ENCODE results near the gene DRICH1.

DRICH1 gene

DNA sequence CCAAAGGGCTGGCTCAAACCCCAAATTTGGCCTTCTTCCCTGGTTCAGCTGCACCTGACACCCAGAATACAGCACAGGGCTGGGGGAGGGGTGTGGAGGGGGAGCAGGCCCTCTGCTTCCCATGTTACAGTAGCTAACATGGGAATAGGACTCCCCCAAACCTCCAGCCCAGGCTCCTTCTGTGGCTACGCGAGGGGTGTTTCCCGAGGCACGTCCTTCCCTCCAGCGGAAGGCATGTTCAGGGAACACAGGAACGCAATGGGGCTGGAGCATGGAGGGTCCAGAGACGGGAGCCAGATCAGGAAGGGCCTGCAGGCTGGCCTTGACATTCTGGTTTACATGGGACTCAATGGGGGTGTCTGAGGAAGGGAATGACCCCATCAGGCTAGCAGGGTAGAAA is 40.3 kb downstream of the DRICH1 start:
- H2AFZ ChIP-seq (ENCODE audit: low read depth): no peak overlapping the region
- no peaks in the 10 kb centered on the region for H4K20me1 ChIP-seq (ENCODE audit: insufficient read depth)
- TF ChIP-seq, protein P1, sequence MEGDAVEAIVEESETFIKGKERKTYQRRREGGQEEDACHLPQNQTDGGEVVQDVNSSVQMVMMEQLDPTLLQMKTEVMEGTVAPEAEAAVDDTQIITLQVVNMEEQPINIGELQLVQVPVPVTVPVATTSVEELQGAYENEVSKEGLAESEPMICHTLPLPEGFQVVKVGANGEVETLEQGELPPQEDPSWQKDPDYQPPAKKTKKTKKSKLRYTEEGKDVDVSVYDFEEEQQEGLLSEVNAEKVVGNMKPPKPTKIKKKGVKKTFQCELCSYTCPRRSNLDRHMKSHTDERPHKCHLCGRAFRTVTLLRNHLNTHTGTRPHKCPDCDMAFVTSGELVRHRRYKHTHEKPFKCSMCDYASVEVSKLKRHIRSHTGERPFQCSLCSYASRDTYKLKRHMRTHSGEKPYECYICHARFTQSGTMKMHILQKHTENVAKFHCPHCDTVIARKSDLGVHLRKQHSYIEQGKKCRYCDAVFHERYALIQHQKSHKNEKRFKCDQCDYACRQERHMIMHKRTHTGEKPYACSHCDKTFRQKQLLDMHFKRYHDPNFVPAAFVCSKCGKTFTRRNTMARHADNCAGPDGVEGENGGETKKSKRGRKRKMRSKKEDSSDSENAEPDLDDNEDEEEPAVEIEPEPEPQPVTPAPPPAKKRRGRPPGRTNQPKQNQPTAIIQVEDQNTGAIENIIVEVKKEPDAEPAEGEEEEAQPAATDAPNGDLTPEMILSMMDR (conservative IDR thresholded peaks at IDR 0.05; ENCODE audit: low read depth, low read length): no peak
- H3K27ac ChIP-seq: no peak overlapping the region
- H3K27me3 ChIP-seq (ENCODE audit: insufficient read depth, low read depth): no peaks in the 10 kb centered on the region
- no peak overlapping the region for H3K4me2 ChIP-seq
- no peak overlapping the region for H3K4me3 ChIP-seq (IDR thresholded peaks at IDR 0.05; ENCODE audit: insufficient read depth, low read depth, low read length)
- H3K9ac ChIP-seq: no peak overlapping the region
- no peaks in the 10 kb centered on the region for H3K79me2 ChIP-seq (ENCODE audit: insufficient read depth, low read depth)
- H3K36me3 ChIP-seq (ENCODE audit: insufficient read depth): no peaks in the 10 kb centered on the region
- no peaks in the 10 kb centered on the region for H3K4me1 ChIP-seq (ENCODE audit: low read depth, poor library complexity, severe bottlenecking)

DNA sequence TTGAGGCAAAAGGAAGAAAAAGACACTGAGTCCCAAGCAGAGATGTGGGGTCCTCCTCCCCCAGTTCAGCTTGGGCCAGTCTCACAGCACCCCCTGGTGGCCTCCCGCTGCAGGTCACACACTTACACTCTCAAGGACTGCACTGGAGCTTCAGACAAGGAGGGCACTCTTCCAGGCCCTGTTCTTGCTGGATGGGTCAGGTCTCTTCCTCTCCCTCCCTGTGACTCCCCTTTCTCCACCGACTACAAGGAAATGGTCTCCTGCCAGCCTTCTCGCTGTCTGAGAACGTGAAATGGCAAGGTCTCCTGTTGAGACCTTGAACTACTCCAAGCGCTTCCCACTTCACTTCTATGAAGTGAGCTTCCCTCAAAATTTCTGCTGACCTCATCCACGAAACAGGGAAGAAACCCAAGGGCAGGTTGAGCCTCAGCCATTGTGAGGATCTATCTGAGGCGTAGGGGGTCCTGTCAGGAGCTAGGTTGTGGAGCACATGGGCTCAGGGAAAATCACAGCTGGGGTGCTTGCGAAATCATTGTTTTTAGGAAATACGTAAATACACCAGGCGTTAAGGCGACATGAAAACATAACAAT is 40.8 kb downstream of the DRICH1 start:
- H3K9ac ChIP-seq: no peak overlapping the region

GRCh38 chr22:23583836-23584235 is 48.3 kb downstream of the DRICH1 start:
- H3K27ac ChIP-seq: no peak overlapping the region
- H3K79me2 ChIP-seq (ENCODE audit: insufficient read depth, low read depth): no peaks in the 10 kb centered on the region
- H3K27me3 ChIP-seq (ENCODE audit: insufficient read depth, low read depth): no peaks in the 10 kb centered on the region
- no peak overlapping the region for H3K4me2 ChIP-seq
- no peaks in the 10 kb centered on the region for H3K4me1 ChIP-seq (ENCODE audit: low read depth, poor library complexity, severe bottlenecking)
- no peak overlapping the region for H3K9ac ChIP-seq
- no peak overlapping the region for H2AFZ ChIP-seq (ENCODE audit: low read depth)
- H4K20me1 ChIP-seq (ENCODE audit: insufficient read depth): no peaks in the 10 kb centered on the region
- TF ChIP-seq, protein P1 (conservative IDR thresholded peaks at IDR 0.05; ENCODE audit: low read depth, low read length): no peak
- H3K4me3 ChIP-seq (IDR thresholded peaks at IDR 0.05; ENCODE audit: insufficient read depth, low read depth, low read length): no peak overlapping the region
- H3K36me3 ChIP-seq (ENCODE audit: insufficient read depth): no peaks in the 10 kb centered on the region

More for the DNA sequence above, 40.8 kb downstream of the DRICH1 start:
- H3K4me2 ChIP-seq: no peak overlapping the region
- no peak overlapping the region for H2AFZ ChIP-seq (ENCODE audit: low read depth)
- no peak overlapping the region for H3K4me3 ChIP-seq (IDR thresholded peaks at IDR 0.05; ENCODE audit: insufficient read depth, low read depth, low read length)
- TF ChIP-seq, protein P1 (conservative IDR thresholded peaks at IDR 0.05; ENCODE audit: low read depth, low read length): peak; percentile 88
- no peaks in the 10 kb centered on the region for H3K27me3 ChIP-seq (ENCODE audit: insufficient read depth, low read depth)
- no peaks in the 10 kb centered on the region for H3K79me2 ChIP-seq (ENCODE audit: insufficient read depth, low read depth)
- no peaks in the 10 kb centered on the region for H3K36me3 ChIP-seq (ENCODE audit: insufficient read depth)
- no peak overlapping the region for H3K27ac ChIP-seq
- no peaks in the 10 kb centered on the region for H3K4me1 ChIP-seq (ENCODE audit: low read depth, poor library complexity, severe bottlenecking)
- H4K20me1 ChIP-seq (ENCODE audit: insufficient read depth): no peaks in the 10 kb centered on the region

- H3K4me2 ChIP-seq: no peak overlapping the region
- TF ChIP-seq, protein P1 (conservative IDR thresholded peaks at IDR 0.05; ENCODE audit: low read depth, low read length): no peak
- no peak overlapping the region for H3K9ac ChIP-seq
- no peak overlapping the region for H2AFZ ChIP-seq (ENCODE audit: low read depth)
- H3K36me3 ChIP-seq (ENCODE audit: insufficient read depth): no peaks in the 10 kb centered on the region
- H3K27me3 ChIP-seq (ENCODE audit: insufficient read depth, low read depth): no peaks in the 10 kb centered on the region
- no peaks in the 10 kb centered on the region for H4K20me1 ChIP-seq (ENCODE audit: insufficient read depth)
- H3K27ac ChIP-seq: no peak overlapping the region
- H3K79me2 ChIP-seq (ENCODE audit: insufficient read depth, low read depth): no peaks in the 10 kb centered on the region
- H3K4me3 ChIP-seq (IDR thresholded peaks at IDR 0.05; ENCODE audit: insufficient read depth, low read depth, low read length): no peak overlapping the region
- H3K4me1 ChIP-seq (ENCODE audit: low read depth, poor library complexity, severe bottlenecking): no peaks in the 10 kb centered on the region
Observed at GRCh38 chr22:23583153-23583552, 49.0 kb downstream of the DRICH1 start.
